Nephron (organoid): ENCODE results near the gene IL17A.

ENCODE experiments used
- H3K27ac Mint-ChIP-seq, 3 experiments: 2 replicates each; pipeline ENCODE4 v1.8.0; 2020; ENCODE audit warnings: mixed read lengths in 3 of 3, mild to moderate bottlenecking in 2 of 3, moderate library complexity in 1 of 3
- H3K27me3 Mint-ChIP-seq: 2 replicates; pipeline ENCODE4 v1.8.0; 2021; ENCODE audit warnings: low read depth, mild to moderate bottlenecking, moderate library complexity, mixed read lengths
- H3K36me3 Mint-ChIP-seq: 2 replicates; pipeline ENCODE4 v1.8.0; 2020; ENCODE audit warnings: low read depth, mixed read lengths
- H3K4me1 Mint-ChIP-seq: 2 replicates; pipeline ENCODE4 v1.8.0; 2020; ENCODE audit warnings: mixed read lengths
- H3K4me3 Mint-ChIP-seq, 3 experiments: 2 replicates each; pipeline ENCODE4 v1.8.0; 2020; ENCODE audit warnings: mild to moderate bottlenecking in 3 of 3, mixed read lengths in 3 of 3, moderate library complexity in 2 of 3
- H3K9me3 Mint-ChIP-seq: 2 replicates; pipeline ENCODE4 v1.8.0; 2020; ENCODE audit warnings: mixed read lengths
- CTCF ChIP-seq, 3 experiments: fragments of 200-600 bp; sonication (generic); IDR thresholded peaks; one replicate each; pipeline ENCODE4 v1.5.0; 2021; ENCODE audit warnings: antibody characterized with exemption in 3 of 3; ENCODE audit not compliant: unreplicated experiment in 3 of 3

The IL17A gene

GRCh38 chr6:52142556-52142955 lies 43.6 kb upstream of the IL17A start:
- no peaks in the 10 kb centered on the region for H3K36me3 Mint-ChIP-seq
- peak overlapping the region in 2 of 3 experiments; percentile 74 to 78 for H3K4me3 Mint-ChIP-seq
- H3K4me1 Mint-ChIP-seq, result peaks cover 17% of the 10 kb centered on the region
- no peak for TF ChIP-seq CTCF (IDR thresholded peaks at IDR 0.05; ENCODE audit: unreplicated experiment in 3 of 3)
- peak overlapping the region in 1 of 3 experiments; percentile 4 for H3K27ac Mint-ChIP-seq
- H3K9me3 Mint-ChIP-seq, result no peaks in the 10 kb centered on the region
- H3K27me3 Mint-ChIP-seq, result peaks cover 8% of the 10 kb centered on the region

GRCh38 chr6:52143551-52143950 lies 42.6 kb upstream of the IL17A start:
- Mint-ChIP-seq H3K27ac (peak overlapping the region in 2 of 3 experiments; percentile 52 to 56), H3K4me1 (peaks cover 17% of the 10 kb centered on the region), H3K27me3 (peaks cover 8% of the 10 kb centered on the region), H3K4me3 (peak overlapping the region in 2 of 3 experiments; percentile 59 to 77), H3K9me3 (no peaks in the 10 kb centered on the region), H3K36me3 (no peaks in the 10 kb centered on the region)
- TF ChIP-seq CTCF (IDR thresholded peaks at IDR 0.05; ENCODE audit: unreplicated experiment in 3 of 3), result no peak

GRCh38 chr6:52144196-52145076 lies 41.7 kb upstream of the IL17A start:
- Mint-ChIP-seq H3K27me3 (peaks cover 5% of the 10 kb centered on the region), H3K36me3 (no peaks in the 10 kb centered on the region)

GRCh38 chr6:52146851-52147445 lies 39.2 kb upstream of the IL17A start:
- H3K9me3 Mint-ChIP-seq, result no peaks in the 10 kb centered on the region
- no peak for TF ChIP-seq CTCF (IDR thresholded peaks at IDR 0.05; ENCODE audit: unreplicated experiment in 3 of 3)

More at GRCh38 chr6:52144196-52145076, 41.7 kb upstream of the IL17A start:
- no peaks in the 10 kb centered on the region for H3K9me3 Mint-ChIP-seq
- peak overlapping the region in 2 of 3 experiments; percentile 1 to 77 for H3K4me3 Mint-ChIP-seq
- peak overlapping the region in 2 of 3 experiments; percentile 52 to 56 for H3K27ac Mint-ChIP-seq
- no peak for TF ChIP-seq CTCF (IDR thresholded peaks at IDR 0.05; ENCODE audit: unreplicated experiment in 3 of 3)
- H3K4me1 Mint-ChIP-seq, result peaks cover 17% of the 10 kb centered on the region

GRCh38 chr6:52149076-52149475 lies 37.1 kb upstream of the IL17A start:
- no peaks in the 10 kb centered on the region for H3K36me3 Mint-ChIP-seq
- no peak for TF ChIP-seq CTCF (IDR thresholded peaks at IDR 0.05; ENCODE audit: unreplicated experiment in 3 of 3)
- H3K27me3 Mint-ChIP-seq, result peaks cover 5% of the 10 kb centered on the region
- no peaks in the 10 kb centered on the region for H3K4me1 Mint-ChIP-seq
- no peak overlapping the region for H3K27ac Mint-ChIP-seq
- no peak overlapping the region for H3K4me3 Mint-ChIP-seq
- no peaks in the 10 kb centered on the region for H3K9me3 Mint-ChIP-seq

More at GRCh38 chr6:52146851-52147445, 39.2 kb upstream of the IL17A start:
- peaks cover 12% of the 10 kb centered on the region for H3K4me1 Mint-ChIP-seq
- H3K27ac Mint-ChIP-seq, result no peak overlapping the region
- no peaks in the 10 kb centered on the region for H3K36me3 Mint-ChIP-seq
- H3K4me3 Mint-ChIP-seq, result no peak overlapping the region
- peaks cover 5% of the 10 kb centered on the region for H3K27me3 Mint-ChIP-seq
